GM12874 (cell line): ENCODE measurements around the gene BMPR1A.

ENCODE experiments used
- TF ChIP-seq, protein P1 (sequence below): IDR thresholded peaks from 2 replicates; pipeline ENCODE4 v1.5.1; 2011; ENCODE audit warnings: low read depth, mild to moderate bottlenecking, control low read depth, low read length, moderate library complexity; ENCODE audit not compliant: insufficient read depth

The BMPR1A gene

DNA sequence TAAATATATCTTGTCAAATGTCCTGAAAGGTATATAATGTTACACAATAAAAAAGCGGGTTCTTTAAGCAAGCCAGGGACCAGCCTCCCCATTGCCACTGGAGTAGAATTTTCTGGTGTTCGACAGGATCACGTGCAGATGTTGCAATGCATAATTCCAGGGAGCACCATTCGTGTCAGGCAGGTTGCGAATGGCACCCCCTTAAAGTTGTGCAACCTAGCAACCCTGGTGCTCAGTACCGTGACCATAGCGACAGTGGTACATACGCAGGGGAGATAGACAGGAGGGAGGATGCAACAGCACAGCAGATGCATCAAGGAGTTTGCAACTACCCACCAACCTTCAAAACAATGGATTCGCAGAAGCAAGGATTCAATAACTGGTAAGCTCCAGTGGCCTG lies 6.6 kb upstream of the BMPR1A start:
- TF ChIP-seq, protein P1, sequence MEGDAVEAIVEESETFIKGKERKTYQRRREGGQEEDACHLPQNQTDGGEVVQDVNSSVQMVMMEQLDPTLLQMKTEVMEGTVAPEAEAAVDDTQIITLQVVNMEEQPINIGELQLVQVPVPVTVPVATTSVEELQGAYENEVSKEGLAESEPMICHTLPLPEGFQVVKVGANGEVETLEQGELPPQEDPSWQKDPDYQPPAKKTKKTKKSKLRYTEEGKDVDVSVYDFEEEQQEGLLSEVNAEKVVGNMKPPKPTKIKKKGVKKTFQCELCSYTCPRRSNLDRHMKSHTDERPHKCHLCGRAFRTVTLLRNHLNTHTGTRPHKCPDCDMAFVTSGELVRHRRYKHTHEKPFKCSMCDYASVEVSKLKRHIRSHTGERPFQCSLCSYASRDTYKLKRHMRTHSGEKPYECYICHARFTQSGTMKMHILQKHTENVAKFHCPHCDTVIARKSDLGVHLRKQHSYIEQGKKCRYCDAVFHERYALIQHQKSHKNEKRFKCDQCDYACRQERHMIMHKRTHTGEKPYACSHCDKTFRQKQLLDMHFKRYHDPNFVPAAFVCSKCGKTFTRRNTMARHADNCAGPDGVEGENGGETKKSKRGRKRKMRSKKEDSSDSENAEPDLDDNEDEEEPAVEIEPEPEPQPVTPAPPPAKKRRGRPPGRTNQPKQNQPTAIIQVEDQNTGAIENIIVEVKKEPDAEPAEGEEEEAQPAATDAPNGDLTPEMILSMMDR, result no peak

DNA sequence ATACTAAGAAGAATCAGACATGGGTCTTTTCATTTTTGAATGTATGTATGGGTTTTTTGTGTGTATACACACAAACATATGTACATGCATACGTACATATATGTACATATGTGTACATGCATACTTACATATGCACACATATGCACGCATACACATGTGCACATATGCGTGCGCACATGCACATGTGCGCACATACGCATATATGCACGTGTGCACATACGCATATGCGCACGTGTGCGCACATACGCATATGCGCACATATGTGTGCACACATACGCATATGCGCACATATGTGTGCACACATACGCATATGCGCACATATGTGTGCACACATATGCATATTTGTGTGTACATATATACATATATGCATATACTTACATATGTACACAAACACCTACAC lies 4.9 kb upstream of the BMPR1A start:
- TF ChIP-seq, protein P1, result no peak

DNA sequence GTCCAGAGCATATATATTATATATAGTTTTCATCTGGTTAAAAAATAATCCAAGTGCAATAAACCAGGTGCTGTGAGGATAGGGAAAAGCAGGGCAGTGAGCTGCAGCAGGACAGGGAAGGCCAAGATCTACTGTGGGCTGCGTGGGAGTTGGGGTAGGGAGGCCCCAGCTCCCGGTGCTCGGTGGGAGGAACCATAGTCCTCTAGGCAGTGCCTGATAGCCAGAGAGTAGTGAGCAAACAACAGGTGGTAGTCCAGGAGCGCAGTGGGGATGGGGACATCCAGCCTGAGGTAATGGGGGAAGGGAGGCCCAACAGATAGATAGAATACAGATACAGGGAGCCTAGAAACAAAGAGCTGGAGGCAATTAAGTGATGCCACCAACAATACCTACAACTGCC lies 4.1 kb upstream of the BMPR1A start:
- TF ChIP-seq, protein P1, result no peak

DNA sequence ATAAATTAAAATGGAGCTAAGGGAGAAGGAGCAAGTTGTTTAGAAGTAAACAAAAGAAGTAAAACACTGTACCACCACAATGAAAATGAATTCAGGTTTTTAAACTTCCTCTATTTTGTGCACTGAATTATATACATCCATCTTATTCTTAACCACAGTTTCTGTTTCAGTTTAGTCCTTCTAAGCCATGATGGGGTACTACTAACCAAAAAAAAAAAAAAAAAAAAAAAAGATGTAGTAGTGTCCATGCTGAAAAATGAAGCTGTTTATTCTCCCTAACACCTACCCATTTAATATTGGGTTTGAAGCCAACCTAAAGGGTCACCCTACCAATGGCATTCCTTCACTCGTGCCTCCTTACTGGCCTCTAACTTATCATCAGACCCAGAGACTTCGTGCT lies 3.4 kb upstream of the BMPR1A start:
- TF ChIP-seq, protein P1, result no peak

GRCh38 chr10:86753638-86754434 lies 2.6 kb upstream of the BMPR1A start:
- TF ChIP-seq, protein P1, result no peak

GRCh38 chr10:86755454-86755739 lies 1.0 kb upstream of the BMPR1A start:
- TF ChIP-seq, protein P1, result no peak

GRCh38 chr10:86755740-86756510 lies 494 bp upstream of the BMPR1A start:
- TF ChIP-seq, protein P1, result no peak
